SKM-1 treated with dmso at 0.1 percent for 144 hours (cell line): ENCODE results near the gene GPATCH2.
A peak's percentile ranks its signal among the peaks of the same experiment; 100 is the strongest.

ENCODE experiments used
- DNase-seq: peaks from one replicate; lab custom pipeline; 2025; ENCODE audit not compliant: unreplicated experiment; lab: John Stamatoyannopoulos, UW

The GPATCH2 gene

DNA sequence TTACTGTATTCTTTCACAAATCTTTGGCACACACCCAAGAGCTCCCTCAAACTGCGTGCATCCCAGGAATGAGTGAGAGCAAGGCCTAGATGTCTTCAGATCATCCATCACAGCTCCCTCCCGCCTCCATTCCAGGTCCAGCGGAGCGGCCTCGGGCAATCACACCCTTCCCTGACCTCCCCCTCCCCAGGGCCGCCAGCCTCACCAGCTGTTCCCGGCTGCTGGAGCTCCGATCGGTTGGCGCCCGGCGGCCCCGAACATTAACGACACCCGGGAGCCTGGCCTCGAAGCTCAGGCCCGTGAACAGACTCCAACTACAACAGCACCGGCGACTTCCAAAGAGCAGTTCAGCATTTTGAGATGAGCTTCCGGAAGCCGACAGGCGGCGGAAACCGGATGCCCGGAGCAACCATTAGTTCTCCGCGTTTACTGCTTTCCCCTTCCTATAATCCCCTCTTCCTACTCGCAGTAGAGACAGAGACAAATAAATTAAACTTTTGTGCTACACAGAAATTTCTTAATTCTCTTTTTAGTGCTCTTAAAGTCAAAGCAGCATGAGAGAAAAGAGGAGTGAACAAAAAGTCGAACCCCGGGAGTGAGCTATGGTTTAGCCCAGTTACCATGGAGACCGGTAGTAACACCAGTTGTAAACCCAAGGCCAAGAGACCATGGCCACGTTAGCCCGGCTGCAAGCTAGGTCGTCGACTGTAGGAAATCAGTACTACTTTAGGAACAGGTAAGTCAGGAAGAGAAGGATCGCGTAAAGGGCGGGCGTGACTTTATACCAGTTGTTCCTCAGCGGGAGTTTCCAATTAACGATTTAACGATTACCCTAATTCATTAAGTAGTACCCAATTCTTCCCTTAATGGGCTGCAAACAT lies at the start of gene GPATCH2, which contains the start of gene SPATA17:
TSS of gene GPATCH2 (minus strand) at position 380 of the 881 bp plus-strand sequence. CDS start at position 261, 119 bp downstream.
TSS of gene SPATA17 (plus strand) at position 634 of the 881 bp plus-strand sequence. CDS start at position 669, 35 bp downstream.
- DNase-seq: peak; percentile 97

DNA sequence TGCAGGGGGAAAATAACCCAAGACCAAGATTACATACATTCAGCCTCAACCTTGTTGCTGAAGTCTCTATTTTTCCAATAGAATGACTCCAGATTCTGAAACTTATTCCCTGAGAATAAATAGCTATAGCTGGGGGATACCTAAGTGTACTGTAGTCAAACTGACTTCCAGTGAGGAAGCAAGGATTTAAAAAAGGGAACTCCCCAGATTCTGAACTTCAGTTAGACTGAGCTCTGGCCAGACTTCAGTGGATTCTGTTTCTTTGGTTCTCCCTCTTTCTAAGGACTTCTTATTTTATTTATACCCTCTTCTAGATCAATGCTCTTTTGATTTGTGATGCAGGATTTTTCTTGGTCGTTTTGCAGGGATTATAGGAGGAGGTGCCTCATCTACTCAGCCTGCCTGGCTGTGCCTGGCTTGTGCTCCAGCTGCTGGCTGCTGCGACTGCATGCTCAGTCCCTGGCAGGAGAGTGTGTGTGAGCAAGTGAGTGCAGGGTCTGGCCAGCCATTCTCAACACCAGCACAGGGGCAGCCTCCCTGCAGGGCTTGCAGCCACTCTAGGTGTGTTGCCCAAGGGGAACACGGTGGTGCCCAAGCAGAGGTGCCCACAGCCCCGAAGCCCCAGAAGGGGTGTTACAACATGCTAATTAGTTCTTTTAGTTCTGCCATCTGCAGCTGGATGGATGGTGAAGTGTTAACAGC lies 43.3 kb upstream of the GPATCH2 start:
- DNase-seq: peak; percentile 9

DNA sequence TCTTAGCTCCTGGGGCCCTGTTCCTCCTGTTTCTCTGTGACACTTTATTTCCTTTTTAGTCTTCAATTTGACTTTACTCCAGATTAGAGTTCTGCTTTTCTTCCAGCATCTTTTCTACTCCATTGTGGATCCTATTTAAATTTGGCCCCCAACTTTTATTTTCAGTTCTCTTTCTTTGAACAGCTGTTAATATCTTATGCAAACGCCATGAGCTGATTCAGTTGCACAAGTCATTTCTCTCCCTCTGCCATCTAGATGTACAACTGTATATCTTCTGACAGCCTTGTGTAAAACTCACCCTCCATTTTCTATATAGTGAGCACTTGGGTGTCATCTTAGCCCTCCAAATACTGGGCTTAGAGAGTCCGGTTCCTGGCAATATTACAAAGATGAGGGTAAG lies 42.5 kb upstream of the GPATCH2 start:
- no peak for DNase-seq

DNA sequence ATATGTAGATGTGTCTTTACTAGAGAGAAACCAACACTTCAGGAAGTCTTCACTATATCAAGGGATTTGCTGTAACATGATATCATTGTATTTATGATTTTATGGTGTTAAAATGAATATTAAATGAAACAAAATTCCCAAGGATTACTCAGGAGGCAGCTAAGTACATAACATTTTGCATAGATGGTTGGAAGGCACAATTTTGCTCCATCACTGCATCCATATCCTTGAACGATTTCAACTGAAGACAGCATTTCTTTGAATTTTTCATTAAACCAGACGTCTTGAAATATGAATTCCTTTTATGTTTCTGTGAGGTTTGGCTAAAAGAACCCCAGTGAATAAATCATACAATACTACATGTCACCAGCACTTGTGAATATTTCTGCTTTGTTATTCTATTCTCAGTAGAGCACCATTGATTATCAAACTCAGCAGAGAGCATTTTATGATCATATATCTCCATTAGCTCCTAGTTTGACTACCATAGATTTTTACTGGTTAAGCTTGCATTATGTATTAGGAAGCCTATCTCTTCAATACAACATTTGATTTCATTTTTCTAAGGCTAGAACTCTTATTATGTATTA lies 37.6 kb upstream of the GPATCH2 start:
- DNase-seq: no peak

- no peak for DNase-seq
These were observed 30.5 kb upstream of the GPATCH2 start for GRCh38 chr1:217661407-217661806.

- DNase-seq: no peak
These were observed 29.6 kb upstream of the GPATCH2 start for GRCh38 chr1:217660353-217661062.

DNA sequence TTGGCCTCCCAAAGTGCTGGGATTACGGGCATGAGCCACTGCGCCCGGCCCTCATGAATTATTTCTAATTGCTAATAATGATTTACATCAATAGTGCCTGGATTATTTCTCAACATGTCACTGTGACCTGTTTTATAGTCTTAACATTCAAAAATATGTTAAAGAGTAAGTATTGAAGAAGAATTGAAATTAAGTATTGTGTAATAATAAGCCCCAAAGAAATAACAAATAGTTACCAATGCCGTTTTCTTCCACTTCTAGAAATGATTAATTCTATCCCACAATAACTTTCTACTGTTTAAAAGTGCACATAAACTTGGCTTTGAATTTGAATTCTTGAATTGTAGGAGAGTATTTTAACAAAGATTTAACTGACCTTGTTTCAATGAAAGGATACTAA lies 19.8 kb upstream of the GPATCH2 start:
- DNase-seq: no peak

GRCh38 chr1:217647791-217648190 lies 16.9 kb upstream of the GPATCH2 start:
- DNase-seq: no peak

GRCh38 chr1:217642455-217642854 lies 11.6 kb upstream of the GPATCH2 start:
- no peak for DNase-seq

DNA sequence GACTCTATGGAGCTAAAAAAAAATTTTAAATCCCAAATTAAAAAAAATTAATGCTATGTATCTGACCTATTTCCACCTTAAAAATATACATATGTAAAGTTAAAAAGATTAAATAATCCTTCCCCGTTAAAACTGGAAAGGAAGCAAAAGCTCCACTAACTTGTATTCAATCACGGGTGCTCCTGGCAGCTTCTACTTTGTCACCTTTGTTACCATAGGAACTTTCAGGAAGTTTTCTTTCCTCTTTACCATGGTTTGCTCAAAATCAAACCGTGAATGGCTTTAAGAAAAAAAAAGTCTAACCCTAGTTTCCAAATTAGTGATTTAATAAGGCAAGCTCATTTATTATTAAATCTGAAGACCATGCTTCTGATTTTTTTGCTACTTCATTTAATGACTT lies 3.5 kb downstream of the GPATCH2 start:
- no peak for DNase-seq

DNA sequence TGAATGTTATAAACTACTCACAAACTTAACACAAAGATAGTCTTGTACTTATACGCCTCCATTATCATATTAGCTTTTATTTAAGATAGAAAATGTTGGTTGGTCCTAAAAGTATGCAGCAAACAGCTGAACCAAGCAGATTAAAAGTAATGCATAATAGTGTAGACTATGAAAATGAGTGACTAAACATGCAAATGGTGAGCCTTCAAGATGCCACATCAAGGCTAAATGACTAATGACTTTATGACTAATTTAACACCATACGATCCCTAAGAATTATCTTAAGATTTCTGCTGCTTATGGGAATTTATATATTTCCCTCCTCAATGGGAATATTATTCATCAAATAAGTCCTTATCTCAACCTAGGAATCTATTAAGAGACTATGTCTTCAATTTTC lies 4.6 kb downstream of the GPATCH2 start:
- DNase-seq: no peak

DNA sequence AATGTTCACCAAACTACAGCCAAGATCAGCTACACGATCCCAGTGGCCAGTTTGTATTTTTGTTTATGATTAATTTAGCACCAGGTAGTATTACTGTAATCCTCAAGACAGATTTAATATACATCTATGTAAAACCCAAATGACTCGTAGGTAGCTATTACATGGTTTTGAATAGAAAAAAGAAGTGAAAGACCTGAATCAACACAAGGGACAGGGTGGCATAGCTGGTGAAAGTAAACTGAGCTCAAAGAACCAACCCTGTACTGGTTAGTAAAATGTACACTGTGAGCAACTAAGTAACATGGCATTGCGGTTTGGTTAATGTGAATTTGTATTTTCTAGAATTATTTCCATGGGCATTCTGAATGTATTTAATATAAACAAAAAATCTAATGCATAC lies 8.8 kb downstream of the GPATCH2 start:
- DNase-seq: no peak

DNA sequence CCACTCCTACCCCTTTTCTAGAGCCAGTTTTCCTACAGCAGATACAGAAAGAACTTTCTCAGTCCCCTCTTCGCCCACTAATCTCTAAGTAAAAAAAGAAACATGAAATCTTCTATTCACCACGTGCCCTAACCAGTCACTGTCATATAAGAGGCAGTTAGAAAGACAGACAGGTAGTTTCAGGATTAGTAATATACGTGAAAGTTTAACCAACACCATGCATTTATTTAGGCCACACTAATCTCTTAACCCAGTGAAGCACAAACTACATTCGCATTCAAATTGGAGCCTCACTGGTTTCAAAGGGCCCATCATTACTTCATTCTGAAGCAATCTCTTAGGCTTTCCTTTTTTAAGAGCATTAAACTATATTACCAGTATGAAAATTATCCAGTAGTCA lies 10.1 kb downstream of the GPATCH2 start:
- no peak for DNase-seq

DNA sequence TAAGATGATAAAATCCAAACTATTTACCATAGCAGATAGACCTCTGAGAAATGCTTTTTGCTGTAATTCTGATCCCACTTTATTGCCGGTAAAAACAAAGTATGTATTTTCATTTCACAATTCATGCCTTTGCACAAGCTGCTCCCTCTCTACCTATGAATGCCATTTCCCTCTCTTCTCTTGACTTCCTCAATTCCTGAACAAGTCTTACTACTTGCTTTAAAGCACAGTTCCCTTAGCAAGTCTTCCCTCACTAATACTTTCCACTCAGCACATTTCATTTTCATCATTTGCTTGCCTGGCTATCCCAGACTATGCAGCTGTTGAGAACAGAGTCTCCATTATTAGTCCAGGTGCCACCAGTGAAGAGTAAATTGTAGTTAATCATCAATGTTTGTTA lies 13.8 kb downstream of the GPATCH2 start:
- peak; percentile 55 for DNase-seq

DNA sequence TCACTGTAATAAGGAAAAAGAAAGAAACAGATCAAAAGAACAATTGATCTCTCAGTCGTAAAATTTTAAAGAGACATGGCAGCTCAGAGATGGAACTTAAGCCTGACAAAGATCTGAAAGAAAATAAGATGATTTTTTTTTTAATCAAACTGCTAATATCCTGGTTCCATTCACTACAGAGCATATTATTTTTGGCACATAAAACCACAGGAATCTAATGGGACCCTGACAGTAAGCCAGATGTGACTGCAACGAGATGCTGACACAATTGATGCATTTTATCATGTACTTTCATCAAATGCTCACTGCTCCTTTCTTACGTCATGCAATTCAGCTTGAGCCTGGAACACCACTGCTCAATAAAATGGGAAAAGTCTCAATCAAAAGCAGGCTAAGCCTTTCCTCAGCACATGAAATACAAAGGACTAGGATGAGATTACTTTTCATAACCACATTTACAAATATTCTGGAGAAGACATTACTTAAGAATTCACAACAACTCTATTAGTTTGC lies 16.6 kb downstream of the GPATCH2 start:
- no peak for DNase-seq

DNA sequence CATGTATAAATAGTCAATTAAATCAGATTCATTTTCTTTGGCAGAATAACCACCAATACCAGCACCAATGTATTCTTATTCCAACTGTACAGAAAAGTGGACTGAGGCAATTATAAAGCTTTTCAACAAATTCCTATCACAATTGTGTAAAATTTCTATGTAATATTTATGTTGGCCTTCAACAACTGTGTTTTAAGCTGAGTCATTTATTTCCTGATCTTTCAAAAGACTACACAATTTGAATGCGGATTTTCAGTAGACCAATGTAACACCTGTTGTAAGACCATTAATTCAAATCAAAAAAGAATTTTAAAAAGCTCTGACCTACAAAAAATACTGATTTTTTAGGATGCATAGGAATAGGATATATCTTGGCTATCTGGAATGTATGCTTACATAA lies 25.5 kb downstream of the GPATCH2 start:
- no peak for DNase-seq

DNA sequence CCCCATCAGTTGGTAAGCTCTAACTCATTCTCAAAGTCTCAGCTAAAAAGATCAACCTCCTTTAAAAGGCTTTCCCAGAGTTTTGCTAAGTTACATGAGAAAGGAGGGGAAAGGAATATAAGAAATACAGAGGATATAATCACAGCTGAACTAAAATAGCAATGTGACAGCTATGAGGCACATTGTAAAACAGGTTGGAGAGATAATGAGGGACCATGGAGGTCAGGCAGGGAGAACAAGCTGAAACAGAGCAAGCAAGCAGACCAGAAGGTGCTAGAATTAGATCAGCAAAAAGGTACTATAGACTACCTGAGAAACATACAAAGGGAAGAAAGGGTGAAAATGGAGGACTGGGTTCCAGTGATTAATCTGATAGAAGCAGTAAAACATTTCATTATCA lies 28.5 kb downstream of the GPATCH2 start:
- no peak for DNase-seq

DNA sequence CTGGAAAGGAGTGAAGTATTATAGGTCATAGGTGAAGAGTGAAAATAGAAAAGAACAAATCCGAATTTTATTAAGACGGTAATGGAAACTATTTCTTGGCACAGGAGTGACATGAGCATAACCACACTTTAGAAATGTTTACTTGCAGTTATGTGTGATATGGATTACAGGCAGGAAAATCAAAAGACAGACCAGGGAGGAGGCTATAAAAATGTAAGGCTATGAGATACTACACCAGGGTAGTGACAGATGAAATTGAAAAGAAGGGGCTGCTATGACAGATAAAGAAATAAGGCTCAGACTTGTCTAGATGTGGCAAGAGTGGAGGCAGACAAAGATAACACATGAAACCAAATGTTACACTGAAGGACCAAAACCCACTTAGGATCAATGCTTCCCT lies 31.7 kb downstream of the GPATCH2 start:
- DNase-seq: no peak

DNA sequence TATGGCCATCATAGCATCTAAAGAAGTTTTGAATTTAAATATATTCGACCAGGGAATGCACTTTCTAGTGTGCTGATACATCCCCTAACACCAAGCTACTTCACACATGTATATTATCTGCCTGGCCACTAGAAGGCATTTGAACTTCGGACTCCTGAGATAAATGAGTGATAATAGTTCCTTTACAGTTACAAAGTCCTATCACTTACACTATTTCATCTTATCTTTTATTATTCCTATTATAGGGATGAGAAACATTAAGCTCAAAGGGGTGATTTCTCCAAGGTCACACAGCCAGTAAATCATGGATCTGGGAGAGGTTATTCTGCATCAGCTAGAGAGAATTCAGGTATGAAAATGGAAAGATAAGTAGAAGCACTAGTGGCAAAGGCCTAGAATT lies 40.3 kb downstream of the GPATCH2 start:
- DNase-seq: no peak

DNA sequence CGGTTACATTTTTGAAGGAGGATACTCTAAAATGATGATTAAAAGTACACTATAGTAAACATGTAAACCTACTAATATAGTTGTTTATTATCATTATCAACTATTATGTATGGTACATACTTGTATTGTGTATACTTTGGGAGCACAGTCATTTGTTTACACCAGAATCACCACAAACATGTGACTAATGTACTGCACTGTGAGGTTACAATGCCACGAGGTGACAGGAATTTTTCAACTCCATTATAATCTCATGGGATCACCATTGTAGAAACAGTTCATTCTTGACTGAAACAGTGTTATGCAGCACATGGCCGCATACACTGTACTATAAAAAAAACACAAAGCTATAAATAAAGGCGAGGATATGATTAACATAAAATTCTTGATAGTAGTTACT lies 44.3 kb downstream of the GPATCH2 start:
- no peak for DNase-seq

GRCh38 chr1:217585577-217585976 lies 45.3 kb downstream of the GPATCH2 start:
- no peak for DNase-seq
